GM18870 (cell line): ENCODE results near the gene CARD10.

Experiments
- ATAC-seq: cut with Tn5 transposase; IDR thresholded peaks from one replicate; pipeline ENCODE4 v1.9.1; 2021; ENCODE audit warnings: moderate library complexity; ENCODE audit not compliant: unreplicated experiment

CARD10 gene

DNA sequence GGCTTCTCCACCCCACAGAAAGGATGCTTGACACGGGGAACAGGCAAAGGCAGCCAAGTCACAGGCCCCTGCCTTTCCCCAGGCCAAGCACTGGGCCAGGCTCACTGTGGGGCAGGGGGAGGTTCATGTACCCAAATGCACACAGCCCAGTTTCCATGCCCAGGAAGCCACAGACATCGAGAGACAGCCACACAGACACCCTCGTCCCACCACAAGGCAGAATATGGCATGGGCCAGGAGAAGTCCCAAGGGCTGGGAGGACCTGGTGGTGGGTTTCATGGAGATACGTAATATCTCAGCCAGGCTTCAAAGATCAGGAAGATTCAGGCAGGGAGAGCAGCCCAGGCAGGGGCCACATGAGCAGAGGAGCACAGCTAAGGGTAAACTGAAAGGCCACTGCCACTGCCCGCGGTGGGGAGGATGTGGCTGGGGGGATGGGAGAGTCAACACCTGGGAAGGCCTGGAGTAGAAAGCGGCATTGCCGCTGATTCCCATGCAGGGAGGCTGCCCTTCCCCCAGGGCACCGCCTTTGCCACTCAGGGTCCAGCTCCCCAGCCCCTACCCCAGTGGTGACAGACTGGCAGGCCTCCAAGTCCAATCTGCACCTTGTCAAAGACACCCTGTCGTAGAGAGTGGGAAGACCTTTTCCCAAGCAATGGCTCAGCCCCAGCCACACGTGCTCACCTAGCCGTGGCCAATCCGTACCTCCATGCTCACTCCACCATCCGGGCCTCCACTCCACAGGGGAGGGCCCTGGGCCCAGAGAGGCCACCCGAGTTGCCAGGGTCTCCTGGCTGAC is 30.7 kb downstream of the CARD10 start:
- no peak for ATAC-seq

DNA sequence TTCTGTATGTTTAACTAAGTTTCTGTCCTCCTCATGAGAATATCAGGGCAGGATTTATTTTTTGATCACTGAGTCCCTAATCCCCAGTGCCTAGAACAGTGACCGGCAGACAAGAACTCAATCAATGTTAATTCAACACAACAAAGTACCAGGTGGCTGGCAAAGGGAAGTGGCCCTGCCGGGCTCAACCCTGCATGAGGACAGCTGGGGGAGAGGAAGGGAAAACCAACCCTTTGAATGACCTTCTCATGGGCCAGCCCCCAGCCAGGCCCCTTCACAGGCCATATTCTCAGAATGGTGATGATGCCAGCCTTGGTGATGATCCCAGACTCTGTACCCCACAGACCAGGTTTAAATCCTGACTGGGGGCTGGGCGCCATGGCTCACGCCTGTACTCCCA is 31.6 kb downstream of the CARD10 start:
- no peak for ATAC-seq

DNA sequence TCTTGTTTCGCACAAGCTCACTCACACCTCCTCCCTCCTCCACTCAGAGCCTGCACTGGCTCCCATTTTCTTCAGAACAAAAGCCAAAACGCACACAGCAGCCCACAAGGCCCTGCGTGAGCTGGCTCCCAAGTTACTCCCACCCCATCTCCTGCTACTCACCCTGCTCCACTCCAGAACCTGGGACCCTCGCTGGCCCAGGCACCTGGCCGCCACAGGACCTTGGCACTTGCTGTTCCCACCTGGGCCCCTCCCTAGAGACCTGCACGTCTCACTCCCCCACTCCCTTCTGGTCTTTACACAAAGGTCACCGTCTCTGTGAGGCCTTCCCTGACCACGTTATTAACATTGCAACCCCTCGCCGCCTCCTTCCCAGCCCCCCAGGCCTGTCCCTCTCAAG is 32.1 kb downstream of the CARD10 start:
- no peak for ATAC-seq

DNA sequence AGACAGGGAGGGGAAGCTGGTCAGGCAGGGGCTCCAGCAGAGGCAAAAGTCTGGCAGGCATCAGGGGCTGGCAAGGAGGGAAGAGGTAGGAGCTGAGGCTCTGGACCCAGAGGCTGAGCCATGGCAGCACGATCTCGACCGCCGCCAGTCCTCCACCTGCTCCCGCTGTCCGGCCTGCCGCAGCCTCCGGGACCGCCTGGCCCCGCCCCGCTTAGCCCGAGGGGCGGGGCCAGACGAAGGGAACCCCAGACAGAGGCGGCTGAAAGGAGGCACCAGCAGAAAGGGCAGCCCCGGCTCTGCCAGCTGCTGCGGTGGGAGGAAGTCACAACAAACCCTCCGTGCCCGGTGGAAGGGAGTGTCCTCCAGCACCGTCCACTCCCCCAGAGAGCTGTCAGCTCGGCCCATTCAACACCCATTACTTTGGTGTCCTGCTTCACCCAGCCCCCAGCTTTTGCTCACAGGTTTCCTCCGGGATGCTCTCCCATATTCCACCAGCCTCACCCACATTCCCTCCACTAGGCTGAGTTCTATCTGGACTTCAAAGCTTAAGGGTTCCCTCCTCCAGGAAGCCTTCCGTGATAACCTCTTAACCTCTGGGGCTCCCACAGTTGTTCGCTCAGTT is 32.9 kb downstream of the CARD10 start, which contains the start of gene MFNG:
MFNG (minus strand) TSS at position 161 of the 622 bp plus-strand sequence. CDS start 207 bp downstream, outside the sequence.
- ATAC-seq, result no peak

DNA sequence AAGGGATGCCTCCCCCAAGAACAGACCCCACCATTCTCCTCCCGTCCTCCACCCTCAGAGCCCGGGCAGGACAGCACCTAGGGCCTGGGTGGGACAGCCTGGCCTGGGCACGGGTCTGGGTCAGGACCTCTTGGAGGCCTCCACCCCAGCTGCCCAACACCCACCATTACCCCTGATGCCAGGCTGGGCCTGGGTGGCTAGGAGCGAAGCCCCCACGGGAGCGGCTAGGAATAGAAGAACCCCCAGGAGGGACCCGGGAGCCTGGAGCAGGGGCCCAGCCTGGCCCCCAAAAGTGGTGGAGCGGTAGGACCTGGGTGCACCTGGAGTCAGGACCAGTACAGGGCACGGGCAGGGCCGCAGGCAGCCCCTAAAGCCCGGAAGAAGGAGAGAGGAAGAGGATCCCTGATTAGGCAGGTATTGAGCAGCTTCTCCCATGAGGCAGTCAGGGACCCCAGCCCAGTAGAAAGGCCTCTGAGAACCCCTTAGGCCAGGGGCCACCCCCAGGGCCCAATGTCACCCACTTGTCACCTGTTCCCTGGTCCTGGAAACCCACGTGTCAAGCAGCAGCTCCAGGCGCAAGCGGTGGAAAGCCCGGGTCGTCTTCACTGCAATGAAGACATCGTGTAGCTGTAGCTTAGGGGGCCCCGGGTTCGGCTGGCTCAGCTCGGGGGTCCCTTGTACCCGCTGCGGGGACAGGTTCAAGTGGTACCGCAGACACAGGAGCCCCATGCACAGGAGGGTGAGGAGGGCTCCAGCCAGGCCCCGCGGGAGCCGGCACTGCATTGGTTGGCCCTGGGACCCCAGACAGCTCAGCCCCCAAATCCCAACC is 33.6 kb downstream of the CARD10 start:
- no peak for ATAC-seq

DNA sequence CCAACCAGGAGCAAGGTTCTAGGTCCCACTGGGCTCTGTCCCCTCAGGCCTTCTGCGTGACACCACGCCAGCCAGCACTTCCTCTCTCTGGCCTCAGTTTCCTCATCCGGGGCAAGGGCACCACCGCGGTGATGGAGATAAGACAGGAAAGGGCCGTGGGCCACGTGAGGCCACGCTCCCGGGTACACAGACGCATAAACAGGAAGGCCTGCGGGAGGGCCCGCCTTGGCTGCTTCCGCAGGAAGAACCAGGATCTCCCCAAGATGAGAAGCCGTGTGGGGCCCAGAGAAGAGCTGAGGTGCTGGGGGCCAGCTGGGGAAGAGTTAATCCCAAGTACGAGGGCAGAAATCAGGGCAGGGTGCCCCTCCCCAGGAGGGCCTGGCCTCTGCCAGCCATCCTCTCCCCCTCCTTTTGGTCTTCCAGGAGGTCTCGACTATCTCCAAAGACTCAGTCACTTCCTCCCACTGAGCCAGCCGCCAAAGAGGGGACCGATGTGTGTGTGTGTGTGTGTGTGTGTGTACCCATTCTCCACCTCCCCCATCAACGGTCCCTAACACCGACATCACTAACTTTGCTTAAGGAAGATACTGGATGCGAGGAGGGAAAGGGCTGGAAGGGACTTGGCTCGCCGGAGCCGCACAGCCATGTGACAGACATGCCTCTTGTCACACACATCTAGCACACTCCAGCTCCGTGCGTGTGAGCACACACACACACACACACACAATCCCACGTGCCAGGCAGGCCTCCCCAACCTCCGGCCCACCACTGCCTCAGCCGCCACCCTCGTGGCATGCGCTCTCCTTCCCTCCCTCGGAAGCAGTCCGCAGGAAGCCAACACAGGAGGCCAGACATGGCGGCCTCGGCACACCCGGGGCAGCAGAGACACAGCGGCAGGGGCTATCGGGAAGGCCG is 34.5 kb downstream of the CARD10 start:
- no peak for ATAC-seq

DNA sequence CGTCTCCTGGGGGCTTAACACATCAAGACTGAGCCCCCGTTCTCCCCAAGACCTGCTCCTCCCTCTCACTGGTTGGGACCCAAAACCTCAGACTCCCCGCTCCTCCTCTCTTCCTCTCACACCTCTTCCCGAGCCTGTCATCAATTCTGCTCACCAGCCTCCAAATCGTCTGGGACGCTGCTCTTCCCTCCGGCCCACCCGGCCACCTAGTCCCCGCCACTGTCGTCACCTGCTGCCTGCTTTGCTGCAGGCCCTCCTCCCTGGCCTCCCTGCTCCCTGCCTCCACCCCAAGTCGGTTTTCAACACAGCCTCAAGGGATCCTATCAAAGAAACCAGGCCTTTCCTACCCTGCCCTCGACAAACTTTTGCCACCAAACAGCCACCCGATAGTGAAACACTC is 36.2 kb downstream of the CARD10 start:
- ATAC-seq, result no peak

DNA sequence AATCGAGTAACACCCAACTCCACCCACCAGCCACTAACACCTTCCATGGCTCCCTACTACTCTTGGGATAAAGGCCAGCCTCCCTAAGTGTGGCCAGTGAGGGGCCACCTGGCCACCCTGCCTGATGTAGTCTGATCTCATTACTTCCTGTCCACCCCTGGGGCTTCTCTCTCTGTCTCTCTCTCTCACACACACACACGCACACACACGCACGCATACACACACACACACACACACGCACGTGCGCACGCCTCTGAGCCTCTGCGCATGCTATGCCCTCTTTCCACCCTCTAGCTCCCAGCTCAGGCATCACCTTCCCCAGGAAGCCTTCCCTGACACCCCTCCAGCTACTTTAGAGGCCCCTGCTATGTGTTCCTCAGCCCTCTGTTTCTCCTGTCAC is 37.0 kb downstream of the CARD10 start:
- no peak for ATAC-seq

DNA sequence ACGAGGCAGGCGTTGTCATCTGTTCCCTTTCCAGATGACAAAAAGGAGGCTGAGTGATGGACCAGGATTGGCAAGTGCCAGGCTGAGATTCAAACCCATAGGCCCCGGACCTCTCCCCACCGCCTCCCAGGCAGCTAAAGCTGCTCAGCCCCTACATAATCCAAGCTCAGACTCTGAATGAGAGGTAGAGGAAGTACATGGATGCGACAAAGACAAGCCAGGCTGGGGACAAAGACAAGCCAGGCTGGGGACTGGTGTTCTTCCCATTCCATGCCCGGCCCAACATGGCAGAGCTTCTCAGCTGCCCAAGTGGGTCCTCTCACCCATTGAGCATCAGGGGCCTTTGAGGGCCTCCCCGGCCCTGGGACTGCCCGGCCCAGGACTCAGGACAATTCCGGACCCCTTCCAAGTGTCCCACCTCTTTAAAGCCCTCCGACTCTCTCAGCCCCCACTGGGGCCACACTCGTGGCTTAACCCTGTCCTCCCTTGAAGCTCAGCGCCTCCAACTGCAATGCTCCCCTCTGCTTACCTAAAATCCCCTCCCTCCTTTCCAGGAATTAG is 37.8 kb downstream of the CARD10 start:
- ATAC-seq, result no peak

DNA sequence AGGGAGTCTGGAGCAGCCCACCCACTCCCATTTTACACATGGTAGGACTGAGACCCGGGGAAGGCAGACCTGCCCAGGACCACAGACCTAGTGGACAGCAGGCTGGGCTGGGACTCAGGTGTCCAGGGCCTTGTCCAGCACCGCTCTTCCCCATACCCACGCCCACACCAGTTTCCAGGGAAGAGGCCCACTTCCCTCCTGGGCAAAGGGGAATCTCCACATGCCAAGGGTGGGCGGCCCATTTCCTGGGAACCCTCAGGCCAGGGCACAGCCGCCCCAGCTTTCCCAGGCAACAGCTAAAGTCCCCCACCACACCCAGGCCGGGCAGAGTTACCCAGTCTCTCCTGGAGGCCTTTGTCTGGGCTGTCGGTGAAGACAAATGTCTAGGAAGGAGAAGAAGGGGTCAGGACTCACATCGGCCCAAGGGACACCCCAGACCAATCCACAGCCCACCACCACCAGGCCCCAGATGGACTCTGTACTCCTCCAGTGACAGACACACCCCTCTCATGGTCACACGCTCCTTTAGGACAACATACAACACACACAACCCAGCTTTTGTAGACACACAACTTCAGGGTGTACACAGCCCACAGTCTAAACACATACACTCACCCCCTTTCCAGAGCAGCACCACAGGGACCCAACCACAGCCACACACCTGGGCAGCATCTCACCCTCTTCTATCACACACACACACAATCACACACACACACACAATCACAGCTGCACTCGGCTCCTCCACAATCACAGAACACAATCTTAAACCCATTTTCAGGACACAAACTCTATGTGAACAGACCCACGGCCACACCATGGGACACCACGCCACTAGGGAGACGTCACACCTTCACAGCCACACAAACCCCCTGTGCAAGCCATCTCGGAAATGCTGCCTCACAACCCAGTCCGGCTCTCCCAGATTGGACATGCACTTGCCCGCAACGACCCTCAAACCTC is 38.5 kb downstream of the CARD10 start:
- ATAC-seq, result no peak

DNA sequence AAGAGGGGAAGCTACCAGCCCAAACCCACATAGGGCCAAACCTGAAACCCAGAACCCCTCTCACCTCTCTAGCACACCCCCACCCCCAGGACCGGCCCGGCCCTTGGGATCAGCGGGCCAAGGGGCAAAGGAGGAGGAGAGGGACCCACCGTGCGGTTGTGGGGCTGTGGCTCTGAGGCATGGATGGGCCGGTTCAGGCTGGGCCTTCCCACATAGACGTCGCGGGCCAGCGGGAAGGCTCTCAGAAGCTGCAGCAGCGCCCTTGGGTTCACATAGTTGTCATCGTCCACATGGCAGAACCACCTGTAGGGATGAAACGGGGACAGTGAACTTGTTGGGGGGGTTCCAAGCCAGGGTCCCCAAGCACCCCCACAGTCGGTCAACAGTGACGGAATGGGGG is 40.0 kb downstream of the CARD10 start:
- ATAC-seq, result no peak

DNA sequence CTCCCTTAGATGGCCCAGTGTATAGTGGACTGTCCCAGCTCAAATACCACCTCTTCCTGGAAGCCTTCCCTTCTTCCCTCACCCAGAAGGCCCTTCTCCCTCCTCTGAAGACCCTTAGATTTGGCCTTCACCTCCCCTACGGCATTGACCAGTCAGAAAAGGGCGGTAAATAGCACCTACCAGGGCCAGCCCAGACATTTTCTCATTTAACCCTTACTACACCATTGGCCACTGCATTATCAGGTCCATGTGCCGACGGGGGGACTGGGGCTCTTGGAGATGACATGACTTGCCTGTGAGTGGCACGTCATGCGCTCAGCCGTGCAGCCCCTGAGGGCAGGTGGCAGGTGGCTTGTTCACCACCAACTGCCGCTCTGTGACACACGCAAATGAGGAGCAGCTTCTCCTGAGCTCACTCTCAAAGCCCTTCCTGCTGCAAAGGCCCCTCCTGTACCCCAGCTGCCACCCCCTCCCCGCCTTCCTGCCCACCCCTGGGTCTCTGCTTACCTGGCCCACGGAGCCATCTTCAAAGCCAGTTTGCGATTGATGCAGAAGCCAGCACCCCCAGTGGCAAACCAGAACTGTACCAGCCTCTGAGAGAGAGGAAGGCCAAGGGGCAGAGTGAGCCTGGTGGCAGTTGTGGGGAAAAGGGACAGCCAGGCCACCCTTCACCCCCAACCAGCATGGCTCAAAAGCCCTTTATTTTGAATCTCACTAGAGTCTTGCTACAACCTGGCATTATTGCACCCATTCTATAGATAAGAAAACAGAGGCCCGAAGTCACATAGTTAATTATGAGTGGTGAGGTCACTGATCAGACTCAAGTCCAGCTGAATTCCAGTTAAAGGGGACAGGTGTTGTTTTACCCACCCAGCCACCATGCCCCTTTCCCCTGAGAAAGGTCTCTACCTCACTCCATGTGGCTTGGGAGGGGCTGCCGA is 42.6 kb downstream of the CARD10 start:
- ATAC-seq, result no peak

DNA sequence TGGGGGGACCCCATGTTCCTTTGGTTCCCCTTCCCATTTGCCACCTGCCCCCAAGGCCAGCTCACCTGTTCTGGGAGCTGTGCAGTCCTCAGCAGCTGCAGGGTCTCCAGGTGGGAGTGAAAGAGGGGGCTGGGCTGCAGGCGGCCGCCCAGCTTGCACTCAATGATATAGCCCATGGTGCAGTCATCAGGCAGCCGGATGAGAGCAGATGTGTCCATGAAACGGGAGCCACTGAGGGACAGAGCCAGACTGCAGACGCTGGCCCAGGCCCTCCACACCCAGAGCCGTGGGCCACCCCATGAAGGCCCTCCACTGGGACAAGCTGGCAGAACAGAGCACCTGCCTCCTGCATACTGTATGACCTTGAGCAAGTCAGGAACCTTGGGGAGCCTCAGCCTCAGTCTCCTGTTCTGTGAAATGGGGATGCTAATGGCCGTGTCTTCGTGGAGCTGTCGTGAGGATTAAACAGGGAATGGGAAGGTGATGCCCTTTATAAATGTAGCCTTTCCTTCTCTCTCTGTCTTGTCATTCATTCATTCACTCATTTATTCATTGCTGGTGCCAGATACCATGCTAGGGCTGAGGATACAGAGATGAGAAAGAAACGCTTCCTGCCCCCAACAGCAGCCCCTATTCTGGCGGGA is 44.6 kb downstream of the CARD10 start:
- ATAC-seq, result no peak

DNA sequence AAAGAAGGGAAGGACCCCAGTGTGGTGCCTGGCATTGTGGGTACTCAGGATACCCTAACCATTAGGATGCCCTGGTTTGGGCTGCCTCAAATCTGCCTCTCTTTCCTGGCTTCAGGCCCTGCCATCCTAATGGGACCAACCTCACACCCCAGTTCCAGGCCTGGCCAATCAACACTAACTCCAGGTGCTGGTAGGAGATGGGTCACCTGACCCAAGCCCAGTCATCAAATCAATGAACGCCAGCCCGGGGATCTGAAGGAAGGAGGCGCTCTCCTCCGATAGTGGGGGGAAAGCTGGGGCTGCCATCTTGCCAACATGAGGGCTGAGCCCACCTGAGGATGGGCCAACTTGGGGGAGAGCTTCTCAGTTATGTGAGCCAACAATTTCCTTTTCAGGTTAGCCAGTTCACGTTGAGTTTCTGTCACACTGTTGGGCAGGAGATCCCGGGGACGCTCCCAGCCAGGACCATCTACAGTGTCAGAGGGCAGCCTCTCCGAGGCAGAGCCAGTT is 45.7 kb downstream of the CARD10 start:
- no peak for ATAC-seq

DNA sequence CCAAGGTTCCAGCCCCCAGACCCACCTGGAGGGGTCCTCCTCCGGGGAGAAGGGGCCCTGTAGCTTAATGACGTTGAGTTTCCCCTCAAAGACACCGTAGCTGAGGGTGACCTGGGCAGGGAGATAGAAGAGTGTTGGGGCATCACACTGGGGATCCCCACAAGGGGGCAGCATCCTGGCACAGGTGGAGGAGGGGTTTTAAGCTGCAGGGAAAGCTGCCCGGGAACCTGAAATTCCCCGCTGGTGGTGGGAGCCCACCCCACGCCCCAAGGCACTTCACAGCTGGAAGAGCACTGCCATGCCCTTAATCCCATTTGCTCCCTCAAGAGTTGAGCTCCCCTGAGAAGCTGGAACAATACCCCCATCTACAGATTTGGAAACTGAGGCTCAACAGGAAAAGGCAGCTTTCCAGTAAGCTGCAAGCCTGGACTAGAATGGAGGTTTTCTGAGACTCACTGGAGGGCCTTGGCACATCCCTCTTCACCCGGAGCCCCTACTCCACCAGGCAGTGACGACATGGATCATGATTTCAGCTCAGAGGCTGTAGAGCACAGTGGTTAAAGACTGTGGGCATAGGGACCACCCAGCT is 46.7 kb downstream of the CARD10 start:
- no peak for ATAC-seq

DNA sequence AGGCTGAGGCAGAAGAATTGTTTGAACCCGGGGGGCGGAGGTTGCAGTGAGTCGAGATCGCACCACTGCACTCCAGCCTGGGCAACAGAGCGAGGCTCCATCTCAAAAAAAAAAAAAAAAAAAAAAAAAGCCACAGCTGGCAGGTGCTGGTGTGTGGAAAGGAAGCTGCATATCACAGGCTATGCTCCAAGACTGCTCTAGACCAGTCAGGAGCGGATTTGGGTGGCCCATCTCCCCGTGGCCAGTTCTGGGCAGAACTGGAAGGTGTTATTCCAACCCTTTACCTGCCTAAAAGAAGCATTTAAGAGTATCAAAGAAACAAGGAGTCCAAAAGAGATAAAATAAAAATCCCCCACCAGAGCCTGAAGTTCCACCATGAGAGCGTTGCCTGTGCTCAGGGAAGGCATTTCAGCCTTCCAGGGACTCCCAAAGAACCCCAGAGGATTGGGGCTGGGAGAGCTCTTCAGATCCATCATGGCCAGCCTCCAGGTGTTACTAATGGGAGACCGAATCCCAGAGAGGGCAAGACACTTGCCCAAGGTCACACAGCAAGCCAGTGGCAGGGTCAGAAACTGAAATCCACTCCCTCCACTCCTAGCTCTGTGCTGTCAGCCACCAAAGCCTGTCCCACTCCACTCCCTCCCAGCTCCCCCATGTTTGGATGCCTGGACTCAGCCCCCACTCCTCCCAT is 47.3 kb downstream of the CARD10 start:
- no peak for ATAC-seq

DNA sequence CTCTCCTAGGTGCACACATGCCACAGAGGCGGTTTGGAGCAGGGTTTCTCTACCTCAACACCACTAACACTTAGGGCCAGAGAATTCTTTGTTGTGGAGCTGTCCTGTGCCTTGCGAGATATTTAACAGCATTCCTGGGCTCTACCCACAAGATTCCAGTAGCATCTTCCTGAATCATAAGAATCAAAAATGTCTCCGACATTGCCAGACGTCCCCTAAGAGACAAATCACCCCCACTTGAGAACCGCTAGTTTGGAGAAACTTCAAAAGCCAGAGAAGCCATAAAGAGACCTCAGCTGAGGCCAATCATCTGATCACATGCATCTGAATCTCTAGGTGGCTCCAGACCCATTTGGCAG is 49.1 kb downstream of the CARD10 start:
- no peak for ATAC-seq
